HepG2 (cell line): ENCODE results near the gene VIM. TPM values are rescaled to one million over a fixed set of nuclear protein-coding genes. Genes with fewer than 3 reads are reported as not detected.
A peak's percentile ranks its signal among the peaks of the same experiment; 100 is the strongest.

Experiments used
- ARID2 ChIP-seq: sonication (generic); formaldehyde crosslinking; IDR thresholded peaks from 2 replicates; pipeline ENCODE4 v1.8.1; 2022; ENCODE audit warnings: mild to moderate bottlenecking, missing genetic modification reagents, borderline replicate concordance
- E2F5 ChIP-seq: sonication (generic); formaldehyde crosslinking; conservative IDR thresholded peaks from 2 replicates; pipeline ENCODE4 v1.4.0; 2020; ENCODE audit warnings: missing genetic modification reagents
- IRF2 ChIP-seq: IDR thresholded peaks from 2 replicates; pipeline ENCODE4 v1.6.1; 2018; ENCODE audit warnings: missing genetic modification reagents, missing compliant biosample characterization
- SIX4 ChIP-seq: sonication (generic); formaldehyde crosslinking; IDR thresholded peaks from 2 replicates; pipeline ENCODE4 v1.4.0; 2020; ENCODE audit warnings: missing genetic modification reagents
- SOX13 ChIP-seq, 3 experiments: fragments of 450-650 bp in 1 of 3; sonication (generic) in 1 of 3; formaldehyde crosslinking in 1 of 3; IDR thresholded peaks in 2 of 3; conservative IDR thresholded peaks in 1 of 3; 2 replicates each; pipeline versions ENCODE4 v1.5.0 to v1.6.1; 2016 to 2020; ENCODE audit warnings: antibody characterized with exemption in 1 of 3, mild to moderate bottlenecking in 1 of 3, missing compliant biosample characterization in 1 of 3, missing genetic modification reagents in 1 of 3, moderate library complexity in 1 of 3
- SP1 ChIP-seq, 2 experiments: fragments of 450-650 bp in 1 of 2; sonication (generic) in 1 of 2; formaldehyde crosslinking in 1 of 2; IDR thresholded peaks; 2 replicates each; pipeline versions ENCODE4 v1.4.0 to v1.6.1; 2016 to 2020; ENCODE audit warnings: missing genetic modification reagents in 1 of 2
- TGIF2 ChIP-seq: IDR thresholded peaks from 2 replicates; pipeline ENCODE4 v1.6.1; 2016; ENCODE audit warnings: control low read depth, missing compliant biosample characterization
- TMF1 ChIP-seq: sonication (generic); formaldehyde crosslinking; IDR thresholded peaks from 2 replicates; pipeline ENCODE4 v1.8.1; 2022; ENCODE audit warnings: low read depth, missing genetic modification reagents
- ZFP41 ChIP-seq: sonication (generic); formaldehyde crosslinking; IDR thresholded peaks from 2 replicates; pipeline ENCODE4 v1.4.0; 2020; ENCODE audit warnings: mild to moderate bottlenecking, missing genetic modification reagents, borderline replicate concordance
- ZFY ChIP-seq: sonication (generic); formaldehyde crosslinking; IDR thresholded peaks from 2 replicates; pipeline ENCODE4 v1.4.0; 2020; ENCODE audit warnings: missing genetic modification reagents
- ZNF318 ChIP-seq: sonication (generic); formaldehyde crosslinking; IDR thresholded peaks from 2 replicates; pipeline ENCODE4 v1.4.0; 2020; ENCODE audit warnings: mild to moderate bottlenecking, missing genetic modification reagents
- ZNF337 ChIP-seq: sonication (generic); formaldehyde crosslinking; IDR thresholded peaks from 2 replicates; pipeline ENCODE4 v1.5.1; 2020; ENCODE audit warnings: missing genetic modification reagents, low read depth, mild to moderate bottlenecking, borderline replicate concordance
- ZNF451 ChIP-seq: sonication (generic); formaldehyde crosslinking; IDR thresholded peaks from 2 replicates; pipeline ENCODE4 v1.5.0; 2020; ENCODE audit warnings: mild to moderate bottlenecking, missing genetic modification reagents
- polyA plus RNA-seq, 8 experiments: library from polyadenylated mRNA; depleted of rRNA in 3 of 8; stranded (reverse) in 7 of 8; unstranded in 1 of 8; fragments of >200 nt; fragmentation: Illumina TruSeq in 4 of 8; extraction: Trizol in 4 of 8; gene quantifications; 2 replicates each; pipeline versions ENCODE4 v1.2.1 to v1.2.3, GENCODE V29; 2011 to 2016; ENCODE audit warnings: low read depth in 4 of 8, missing spikeins in 1 of 8, mixed read lengths in 1 of 8; ENCODE audit not compliant: insufficient read depth in 1 of 8
- total RNA-seq, 5 experiments: library from RNA; depleted of rRNA; stranded (reverse); fragments of >200 nt; fragmentation: Illumina TruSeq; extraction: Trizol; gene quantifications; 2 replicates each; pipeline ENCODE4 v1.2.3, GENCODE V29; 2016; ENCODE audit warnings: low read depth in 1 of 5
- TF ChIP-seq, protein P1 (sequence below): sonication (generic); formaldehyde crosslinking; IDR thresholded peaks from 2 replicates; pipeline ENCODE4 v1.4.0; 2020; ENCODE audit warnings: missing genetic modification reagents

The VIM gene
- total and polyA plus RNA-seq, 2 of the 13 experiments (the other 11 are each of a cell fraction or from before 2014, with no cell fraction given): not detected

DNA sequence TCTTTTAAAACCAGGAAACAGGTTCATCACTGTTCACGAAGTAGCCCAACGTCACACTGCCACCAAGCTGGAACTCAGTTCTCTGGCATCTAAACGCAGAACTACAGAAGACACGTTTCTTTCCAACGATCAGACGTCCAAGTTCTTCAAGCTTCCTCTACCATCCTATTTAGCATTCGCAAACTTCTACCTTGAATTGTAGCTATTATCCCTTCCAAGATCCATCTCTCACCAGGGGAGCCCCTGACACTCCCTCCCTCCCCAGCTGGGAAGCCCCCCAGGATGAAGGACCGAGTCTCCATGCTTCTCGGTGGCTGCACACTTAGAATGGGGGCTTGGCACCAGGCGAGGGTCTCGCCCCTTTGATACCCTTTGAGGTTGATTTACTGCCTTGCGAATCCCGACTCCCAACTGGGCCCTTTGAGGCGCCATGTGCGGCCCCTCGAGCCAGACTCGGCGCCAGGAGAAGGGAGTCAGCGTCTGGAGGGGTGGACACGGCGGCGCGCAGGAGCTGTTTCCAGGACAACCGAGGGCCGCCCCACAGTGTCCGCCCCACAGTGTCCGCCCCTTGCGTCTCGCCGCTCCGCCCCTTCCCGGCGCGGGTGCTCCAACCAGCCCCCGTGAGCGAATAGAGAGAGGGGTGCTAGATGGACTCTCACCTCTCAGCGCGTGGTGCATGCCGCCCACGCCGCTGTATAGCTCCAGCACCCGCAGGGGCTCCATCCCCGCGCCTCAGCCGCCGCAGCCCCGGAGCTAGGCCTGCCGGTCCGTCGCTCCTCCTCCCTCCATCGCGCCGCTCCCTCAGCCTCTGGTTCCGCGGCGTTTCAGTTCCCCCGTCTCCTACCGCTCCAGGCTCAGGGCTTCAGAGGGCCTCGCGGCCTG lies 26.9 kb upstream of the VIM start, which contains the start of gene TRDMT1 (continued):
- TF ChIP-seq ZNF318: no peak
- TF ChIP-seq SIX4 (CRISPR knock-in tag): 0 out of 2 replicates have a peak, but pooled peaks have one; percentile 24
- 0 out of 2 replicates have a peak, but pooled peaks have one; percentile 56 for TF ChIP-seq ARID2 (CRISPR knock-in tag)
- no peak; the same call in 1 of the 2 replicates for TF ChIP-seq ZFP41 (CRISPR knock-in tag)
- peak; percentile 62; the same call in 1 of the 2 replicates for TF ChIP-seq TMF1 (CRISPR knock-in tag)
- no peak for TF ChIP-seq SP1 (IDR thresholded peaks at IDR 0.05)
- peak; percentile 92 for TF ChIP-seq SP1 (CRISPR knock-in tag; IDR thresholded peaks at IDR 0.05)
- peak; percentile 66; the same call in 1 of the 2 replicates for TF ChIP-seq ZNF337 (CRISPR knock-in tag)
- no peak; the same call in 1 of the 2 replicates for TF ChIP-seq SOX13 (IDR thresholded peaks at IDR 0.05)
- TF ChIP-seq SOX13 (CRISPR knock-in tag; conservative IDR thresholded peaks at IDR 0.05 in 1 of 2, IDR thresholded peaks at IDR 0.05 in 1 of 2): peak in 1 of 2 experiments; percentile 66; a peak in 2 of 4 replicates
- TF ChIP-seq, protein P1, sequence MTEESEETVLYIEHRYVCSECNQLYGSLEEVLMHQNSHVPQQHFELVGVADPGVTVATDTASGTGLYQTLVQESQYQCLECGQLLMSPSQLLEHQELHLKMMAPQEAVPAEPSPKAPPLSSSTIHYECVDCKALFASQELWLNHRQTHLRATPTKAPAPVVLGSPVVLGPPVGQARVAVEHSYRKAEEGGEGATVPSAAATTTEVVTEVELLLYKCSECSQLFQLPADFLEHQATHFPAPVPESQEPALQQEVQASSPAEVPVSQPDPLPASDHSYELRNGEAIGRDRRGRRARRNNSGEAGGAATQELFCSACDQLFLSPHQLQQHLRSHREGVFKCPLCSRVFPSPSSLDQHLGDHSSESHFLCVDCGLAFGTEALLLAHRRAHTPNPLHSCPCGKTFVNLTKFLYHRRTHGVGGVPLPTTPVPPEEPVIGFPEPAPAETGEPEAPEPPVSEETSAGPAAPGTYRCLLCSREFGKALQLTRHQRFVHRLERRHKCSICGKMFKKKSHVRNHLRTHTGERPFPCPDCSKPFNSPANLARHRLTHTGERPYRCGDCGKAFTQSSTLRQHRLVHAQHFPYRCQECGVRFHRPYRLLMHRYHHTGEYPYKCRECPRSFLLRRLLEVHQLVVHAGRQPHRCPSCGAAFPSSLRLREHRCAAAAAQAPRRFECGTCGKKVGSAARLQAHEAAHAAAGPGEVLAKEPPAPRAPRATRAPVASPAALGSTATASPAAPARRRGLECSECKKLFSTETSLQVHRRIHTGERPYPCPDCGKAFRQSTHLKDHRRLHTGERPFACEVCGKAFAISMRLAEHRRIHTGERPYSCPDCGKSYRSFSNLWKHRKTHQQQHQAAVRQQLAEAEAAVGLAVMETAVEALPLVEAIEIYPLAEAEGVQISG (CRISPR knock-in tag): peak; percentile 96
- TF ChIP-seq E2F5 (CRISPR knock-in tag): peak; percentile 58; the same call in 1 of the 2 replicates
- TF ChIP-seq TGIF2 (CRISPR knock-in tag): peak; percentile 51; the same call in 1 of the 2 replicates
- TF ChIP-seq ZFY (CRISPR knock-in tag): peak; percentile 100
- TF ChIP-seq IRF2 (CRISPR knock-in tag): peak; percentile 80
- 0 out of 2 replicates have a peak, but pooled peaks have one; percentile 38 for TF ChIP-seq ZNF451 (CRISPR knock-in tag)
